Globus pallidus (tissue), 1 donor: ENCODE measurements around the gene EIF3K.

Experiments
- DNase-seq: peaks from one replicate; pipeline ENCODE4 v3.0.0-alpha.2; 2015; ENCODE audit warnings: low spot score

Gene EIF3K

GRCh38 chr19:38684078-38684861, 65.3 kb downstream of the EIF3K start:
- no peak for DNase-seq

- DNase-seq = no peak
Measured at GRCh38 chr19:38684862-38685665, 66.1 kb downstream of the EIF3K start.

- no peak for DNase-seq
Measured at GRCh38 chr19:38685666-38686529, 66.9 kb downstream of the EIF3K start.

GRCh38 chr19:38686530-38686888, 67.5 kb downstream of the EIF3K start:
- no peak for DNase-seq
